Mesothelial cell of epicardium (in vitro differentiated cells): Measurements from ENCODE around the gene PGAP2. TPM values are rescaled to one million over a fixed set of nuclear protein-coding genes. Genes with fewer than 3 reads are reported as not detected.

ENCODE experiments used
- DNase-seq, 2 experiments: peaks; one replicate each; pipeline ENCODE4 v3.0.0; 2021; ENCODE audit warnings: low spot score in 2 of 2; ENCODE audit not compliant: unreplicated experiment in 2 of 2
- H3K27ac Mint-ChIP-seq: 2 replicates; pipeline ENCODE4 v1.8.0; 2021; ENCODE audit warnings: mixed read lengths
- H3K27me3 Mint-ChIP-seq: 2 replicates; pipeline ENCODE4 v1.8.0; 2021; ENCODE audit warnings: low read depth, mixed read lengths
- H3K36me3 Mint-ChIP-seq: 2 replicates; pipeline ENCODE4 v1.8.0; 2021; ENCODE audit warnings: mixed read lengths
- H3K4me1 Mint-ChIP-seq: 2 replicates; pipeline ENCODE4 v1.8.0; 2021; ENCODE audit warnings: mixed read lengths
- H3K4me3 Mint-ChIP-seq: 2 replicates; pipeline ENCODE4 v1.8.0; 2021; ENCODE audit warnings: mild to moderate bottlenecking, moderate library complexity, mixed read lengths
- H3K9me3 Mint-ChIP-seq: 2 replicates; pipeline ENCODE4 v1.8.0; 2021; ENCODE audit warnings: mixed read lengths
- total RNA-seq: library from RNA; stranded (reverse); gene quantifications from 3 replicates; pipeline ENCODE4 v1.2.1, GENCODE V29; 2021
- TF ChIP-seq, protein P1 (sequence below): fragments of 200-600 bp; sonication (generic); IDR thresholded peaks from one replicate; pipeline ENCODE4 v1.5.0; 2021; ENCODE audit warnings: antibody characterized with exemption; ENCODE audit not compliant: unreplicated experiment

PGAP2 gene
- total RNA-seq, 1 donor from 2014 or later = 47.6 TPM

GRCh38 chr11:3861683-3862082, 53.3 kb downstream of the PGAP2 start:
- Mint-ChIP-seq H3K4me1 (peaks cover 47% of the 10 kb centered on the region), H3K27me3 (no peaks in the 10 kb centered on the region), H3K9me3 (no peaks in the 10 kb centered on the region), H3K27ac (no peak overlapping the region), H3K36me3 (no peaks in the 10 kb centered on the region), H3K4me3 (no peak overlapping the region)
- no peak for DNase-seq
- TF ChIP-seq, protein P1, sequence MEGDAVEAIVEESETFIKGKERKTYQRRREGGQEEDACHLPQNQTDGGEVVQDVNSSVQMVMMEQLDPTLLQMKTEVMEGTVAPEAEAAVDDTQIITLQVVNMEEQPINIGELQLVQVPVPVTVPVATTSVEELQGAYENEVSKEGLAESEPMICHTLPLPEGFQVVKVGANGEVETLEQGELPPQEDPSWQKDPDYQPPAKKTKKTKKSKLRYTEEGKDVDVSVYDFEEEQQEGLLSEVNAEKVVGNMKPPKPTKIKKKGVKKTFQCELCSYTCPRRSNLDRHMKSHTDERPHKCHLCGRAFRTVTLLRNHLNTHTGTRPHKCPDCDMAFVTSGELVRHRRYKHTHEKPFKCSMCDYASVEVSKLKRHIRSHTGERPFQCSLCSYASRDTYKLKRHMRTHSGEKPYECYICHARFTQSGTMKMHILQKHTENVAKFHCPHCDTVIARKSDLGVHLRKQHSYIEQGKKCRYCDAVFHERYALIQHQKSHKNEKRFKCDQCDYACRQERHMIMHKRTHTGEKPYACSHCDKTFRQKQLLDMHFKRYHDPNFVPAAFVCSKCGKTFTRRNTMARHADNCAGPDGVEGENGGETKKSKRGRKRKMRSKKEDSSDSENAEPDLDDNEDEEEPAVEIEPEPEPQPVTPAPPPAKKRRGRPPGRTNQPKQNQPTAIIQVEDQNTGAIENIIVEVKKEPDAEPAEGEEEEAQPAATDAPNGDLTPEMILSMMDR = no peak

DNA sequence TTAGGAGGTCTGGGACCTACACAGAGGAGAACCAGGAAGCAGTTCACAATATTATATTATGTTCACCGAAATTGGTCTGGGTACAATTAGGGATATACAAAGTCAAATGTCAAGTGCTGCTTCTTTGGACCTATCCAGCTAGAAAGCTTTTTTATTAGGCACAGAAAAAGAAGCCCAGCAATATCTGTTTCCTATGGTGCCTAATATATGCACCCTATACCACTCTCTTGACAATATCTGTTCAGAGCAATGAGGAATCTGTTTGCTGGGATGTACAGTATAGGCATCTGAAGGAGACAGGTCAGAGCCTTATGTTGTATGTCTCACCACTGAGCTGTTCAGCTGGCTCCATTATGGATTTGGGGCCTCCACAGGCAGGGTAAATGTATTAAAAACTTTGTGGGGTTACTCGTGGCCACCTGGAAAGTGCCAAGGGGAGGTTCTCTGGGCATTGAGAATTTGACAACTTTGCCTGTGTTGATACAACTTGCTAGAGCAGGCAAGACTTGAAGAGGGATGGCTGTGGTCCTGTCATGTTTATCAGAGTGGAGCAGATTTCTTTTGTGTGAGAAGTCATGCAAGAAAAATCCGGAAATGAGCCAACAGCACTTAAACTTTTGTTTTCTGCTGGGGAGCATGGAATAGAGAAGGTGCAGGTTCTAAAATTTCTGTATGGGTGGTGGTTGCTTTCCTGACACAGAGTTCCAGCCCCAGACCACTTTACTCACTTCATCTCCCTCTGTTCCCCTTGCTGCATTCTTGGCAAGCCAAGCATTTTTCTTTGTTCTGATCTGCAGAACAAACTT, 57.2 kb downstream of the PGAP2 start:
- no peaks in the 10 kb centered on the region for H3K27me3 Mint-ChIP-seq
- H3K36me3 Mint-ChIP-seq = no peaks in the 10 kb centered on the region
- DNase-seq = no peak
- no peak overlapping the region for H3K4me3 Mint-ChIP-seq
- peak overlapping the region; percentile 74 for H3K27ac Mint-ChIP-seq
- H3K9me3 Mint-ChIP-seq = no peaks in the 10 kb centered on the region
- TF ChIP-seq, protein P1 = no peak
- peaks cover 35% of the 10 kb centered on the region for H3K4me1 Mint-ChIP-seq

GRCh38 chr11:3866206-3866605, 57.8 kb downstream of the PGAP2 start:
- Mint-ChIP-seq H3K36me3 (no peaks in the 10 kb centered on the region), H3K27ac (peak overlapping the region; percentile 74), H3K27me3 (no peaks in the 10 kb centered on the region), H3K4me3 (no peak overlapping the region), H3K4me1 (peaks cover 31% of the 10 kb centered on the region), H3K9me3 (no peaks in the 10 kb centered on the region)
- TF ChIP-seq, protein P1 = no peak
- no peak for DNase-seq

GRCh38 chr11:3866836-3867208, 58.5 kb downstream of the PGAP2 start:
- H3K27ac Mint-ChIP-seq = no peak overlapping the region
- H3K4me3 Mint-ChIP-seq = no peak overlapping the region
- TF ChIP-seq, protein P1 = no peak
- no peaks in the 10 kb centered on the region for H3K27me3 Mint-ChIP-seq
- H3K36me3 Mint-ChIP-seq = peaks cover 2% of the 10 kb centered on the region
- H3K4me1 Mint-ChIP-seq = peaks cover 31% of the 10 kb centered on the region
- no peak for DNase-seq
- no peaks in the 10 kb centered on the region for H3K9me3 Mint-ChIP-seq

DNA sequence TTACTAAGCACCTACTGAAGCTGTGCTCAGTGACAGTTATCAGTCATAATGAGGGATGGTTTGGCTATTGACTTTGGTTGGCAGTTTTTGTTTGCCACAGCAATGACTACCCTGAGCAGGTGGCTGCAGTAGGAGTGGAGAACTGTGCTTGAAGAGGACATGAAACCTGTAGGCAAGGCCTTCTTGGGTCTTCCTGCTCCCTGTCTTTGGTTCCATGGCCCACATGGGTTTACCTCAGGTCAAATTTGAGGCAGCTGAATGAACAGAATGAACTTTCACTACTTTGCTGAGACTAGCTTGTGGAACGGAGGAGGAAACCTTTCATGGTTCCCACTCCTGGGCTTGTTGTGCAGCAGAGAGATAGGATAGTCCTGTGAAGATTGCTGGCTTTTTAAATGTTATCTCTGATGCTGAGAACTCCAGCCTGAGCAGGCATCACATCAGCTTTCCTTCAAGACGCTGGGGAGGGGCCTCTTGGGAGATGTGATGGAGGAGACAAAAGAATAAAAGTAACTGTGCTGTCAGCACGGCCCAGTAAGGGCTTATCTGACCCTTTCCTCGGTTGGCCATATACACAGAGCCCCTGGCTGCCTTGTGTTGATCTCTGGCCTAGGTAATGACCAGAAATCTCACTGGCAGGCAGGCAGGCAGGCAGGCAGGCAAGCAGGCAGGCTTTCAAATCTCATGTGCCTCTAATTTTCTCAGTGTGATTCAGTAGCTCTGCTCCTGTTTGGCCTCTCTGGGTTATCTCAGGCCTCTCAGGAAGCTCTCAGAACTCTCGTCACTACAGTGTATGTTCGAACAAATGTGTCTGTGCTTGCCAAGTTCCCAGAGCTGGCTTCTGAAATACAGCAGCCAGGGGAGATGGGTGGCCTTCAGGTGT, 59.1 kb downstream of the PGAP2 start:
- Mint-ChIP-seq H3K27me3 (no peaks in the 10 kb centered on the region), H3K36me3 (peaks cover 2% of the 10 kb centered on the region), H3K27ac (peak overlapping the region; percentile 76), H3K4me3 (no peak overlapping the region), H3K9me3 (no peaks in the 10 kb centered on the region), H3K4me1 (peaks cover 31% of the 10 kb centered on the region)
- no peak for DNase-seq
- TF ChIP-seq, protein P1 = no peak
